SK-N-SH treated with all-trans-retinoic acid at 6 μM for 48 hours (cell line): ENCODE measurements around the gene MSANTD4.

Experiments
- ATAC-seq: fragments of 200-7000 bp; cut with Tn5 transposase; 3 replicates; pipeline ENCODE4 v1.9.1; 2020; ENCODE audit warnings: mild to moderate bottlenecking, moderate library complexity
- ARNTL ChIP-seq: fragments of 450-650 bp; formaldehyde crosslinking; IDR thresholded peaks from 2 replicates; pipeline ENCODE4 v1.5.0; 2020; ENCODE audit warnings: low read depth, mild to moderate bottlenecking, moderate library complexity, borderline replicate concordance
- BACH2 ChIP-seq: fragments of 250-450 bp; sonication (Bioruptor Pico); IDR thresholded peaks from 2 replicates; pipeline ENCODE4 v1.9.0; 2021; ENCODE audit warnings: mild to moderate bottlenecking, borderline replicate concordance
- CREB5 ChIP-seq: fragments of 250-450 bp; sonication (Bioruptor Pico); IDR thresholded peaks from 2 replicates; pipeline ENCODE4 v1.5.1; 2020; ENCODE audit warnings: low read depth, mild to moderate bottlenecking, moderate library complexity
- CSDC2 ChIP-seq: fragments of 250-450 bp; sonication (Bioruptor Pico); IDR thresholded peaks from 2 replicates; pipeline ENCODE4 v1.5.0; 2020; ENCODE audit warnings: mild to moderate bottlenecking, moderate library complexity
- CSRNP3 ChIP-seq: fragments of 250-450 bp; sonication (Bioruptor Pico); IDR thresholded peaks from 2 replicates; pipeline ENCODE4 v1.5.1; 2021; ENCODE audit warnings: mild to moderate bottlenecking, moderate library complexity
- ESRRG ChIP-seq: fragments of 250-450 bp; sonication (Bioruptor Pico); IDR thresholded peaks from 2 replicates; pipeline ENCODE4 v1.6.1; 2021; ENCODE audit warnings: mild to moderate bottlenecking
- GLIS3 ChIP-seq: fragments of 250-450 bp; sonication (Bioruptor Pico); IDR thresholded peaks from 2 replicates; pipeline ENCODE4 v1.5.0; 2020; ENCODE audit warnings: mild to moderate bottlenecking, moderate library complexity
- ISL1 ChIP-seq: fragments of 250-450 bp; sonication (Bioruptor Pico); IDR thresholded peaks from 2 replicates; pipeline ENCODE4 v2.1.2; 2022; ENCODE audit warnings: mild to moderate bottlenecking, moderate library complexity
- OSR1 ChIP-seq: fragments of 250-450 bp; sonication (Bioruptor Pico); IDR thresholded peaks from 2 replicates; pipeline ENCODE4 v1.8.0; 2022; ENCODE audit warnings: moderate library complexity, mild to moderate bottlenecking, inconsistent platforms
- PATZ1 ChIP-seq: fragments of 250-450 bp; sonication (Bioruptor Pico); IDR thresholded peaks from 2 replicates; pipeline ENCODE4 v1.8.0; 2020; ENCODE audit warnings: mild to moderate bottlenecking, moderate library complexity, borderline replicate concordance
- POU6F1 ChIP-seq: fragments of 250-450 bp; sonication (Bioruptor Pico); IDR thresholded peaks from 2 replicates; pipeline ENCODE4 v1.8.0; 2021; ENCODE audit warnings: low read depth, mild to moderate bottlenecking, moderate library complexity, borderline replicate concordance
- PPARA ChIP-seq: fragments of 250-450 bp; sonication (Bioruptor Pico); IDR thresholded peaks from 2 replicates; pipeline ENCODE4 v1.5.0; 2020; ENCODE audit warnings: mild to moderate bottlenecking, borderline replicate concordance
- RARB ChIP-seq: fragments of 250-450 bp; sonication (Bioruptor Pico); IDR thresholded peaks from 2 replicates; pipeline ENCODE4 v1.8.0; 2021; ENCODE audit warnings: mild to moderate bottlenecking, moderate library complexity
- SNAI2 ChIP-seq: fragments of 250-450 bp; sonication (Bioruptor Pico); IDR thresholded peaks from 2 replicates; pipeline ENCODE4 v1.5.0; 2020; ENCODE audit warnings: mild to moderate bottlenecking, moderate library complexity
- TCF4 ChIP-seq: fragments of 250-450 bp; sonication (Bioruptor Pico); IDR thresholded peaks from 2 replicates; pipeline ENCODE4 v1.8.0; 2021; ENCODE audit warnings: mild to moderate bottlenecking, moderate library complexity, borderline replicate concordance
- TOX ChIP-seq: fragments of 250-450 bp; sonication (Bioruptor Pico); IDR thresholded peaks from 2 replicates; pipeline ENCODE4 v1.8.0; 2021; ENCODE audit warnings: mild to moderate bottlenecking, moderate library complexity, borderline replicate concordance
- TSHZ2 ChIP-seq: fragments of 250-450 bp; sonication (Bioruptor Pico); IDR thresholded peaks from 2 replicates; pipeline ENCODE4 v1.5.0; 2020; ENCODE audit warnings: mild to moderate bottlenecking, moderate library complexity
- ZC3H10 ChIP-seq: fragments of 250-450 bp; sonication (Bioruptor Pico); IDR thresholded peaks from 2 replicates; pipeline ENCODE4 v1.5.1; 2021; ENCODE audit warnings: mild to moderate bottlenecking, moderate library complexity
- ZFP3 ChIP-seq: fragments of 250-450 bp; sonication (Bioruptor Pico); IDR thresholded peaks from 2 replicates; pipeline ENCODE4 v1.5.0; 2020; ENCODE audit warnings: mild to moderate bottlenecking, moderate library complexity
- ZNF565 ChIP-seq: fragments of 450-650 bp; formaldehyde crosslinking; conservative IDR thresholded peaks from 2 replicates; pipeline ENCODE4 v1.5.0; 2020; ENCODE audit warnings: low read depth, mild to moderate bottlenecking, moderate library complexity
- ZNF70 ChIP-seq: fragments of 450-650 bp; formaldehyde crosslinking; IDR thresholded peaks from 2 replicates; pipeline ENCODE4 v1.5.0; 2020; ENCODE audit warnings: mild to moderate bottlenecking, moderate library complexity
- ZNF8 ChIP-seq: fragments of 450-650 bp; formaldehyde crosslinking; IDR thresholded peaks from 2 replicates; pipeline ENCODE4 v1.5.0; 2020; ENCODE audit warnings: mild to moderate bottlenecking, moderate library complexity

MSANTD4 gene

GRCh38 chr11:105986554-105986953, 35.5 kb downstream of the MSANTD4 start:
- TF ChIP-seq CREB5 (CRISPR knock-in tag) (no peak), TCF4 (CRISPR knock-in tag) (no peak), BACH2 (CRISPR knock-in tag) (no peak), ZNF565 (CRISPR knock-in tag) (no peak), TSHZ2 (CRISPR knock-in tag) (no peak), SNAI2 (no peak), RARB (CRISPR knock-in tag) (no peak), GLIS3 (no peak), POU6F1 (CRISPR knock-in tag) (no peak), CSDC2 (no peak), ISL1 (CRISPR knock-in tag) (no peak), TOX (CRISPR knock-in tag) (no peak), ZNF8 (CRISPR knock-in tag) (no peak), CSRNP3 (no peak), ZNF70 (CRISPR knock-in tag) (no peak), OSR1 (CRISPR knock-in tag) (no peak)
- no peak for ATAC-seq

GRCh38 chr11:105979997-105980703, 41.9 kb downstream of the MSANTD4 start:
- TF ChIP-seq CREB5 (CRISPR knock-in tag) = no peak
- TF ChIP-seq, all 23 proteins: peak for 0
- no peak for ATAC-seq

- no peak for ATAC-seq
- TF ChIP-seq TCF4 (CRISPR knock-in tag) (no peak), CSRNP3 (no peak), RARB (CRISPR knock-in tag) (no peak), CSDC2 (no peak), ZNF565 (CRISPR knock-in tag) (no peak), PPARA (CRISPR knock-in tag) (no peak), BACH2 (CRISPR knock-in tag) (no peak), TSHZ2 (CRISPR knock-in tag) (no peak), TOX (CRISPR knock-in tag) (no peak), PATZ1 (no peak), ESRRG (CRISPR knock-in tag) (no peak), ARNTL (no peak), ZNF70 (CRISPR knock-in tag) (no peak), ZFP3 (no peak), GLIS3 (no peak), ZC3H10 (no peak)
These were observed 46.9 kb downstream of the MSANTD4 start for GRCh38 chr11:105975128-105975527.
